ENCODE results near the gene SPTLC1. TPM values are rescaled to one million over a fixed set of nuclear protein-coding genes. Genes with fewer than 3 reads are reported as not detected.

The SPTLC1 gene
- total RNA-seq, 1 experiment from 2014 or later: 60.6 TPM

DNA sequence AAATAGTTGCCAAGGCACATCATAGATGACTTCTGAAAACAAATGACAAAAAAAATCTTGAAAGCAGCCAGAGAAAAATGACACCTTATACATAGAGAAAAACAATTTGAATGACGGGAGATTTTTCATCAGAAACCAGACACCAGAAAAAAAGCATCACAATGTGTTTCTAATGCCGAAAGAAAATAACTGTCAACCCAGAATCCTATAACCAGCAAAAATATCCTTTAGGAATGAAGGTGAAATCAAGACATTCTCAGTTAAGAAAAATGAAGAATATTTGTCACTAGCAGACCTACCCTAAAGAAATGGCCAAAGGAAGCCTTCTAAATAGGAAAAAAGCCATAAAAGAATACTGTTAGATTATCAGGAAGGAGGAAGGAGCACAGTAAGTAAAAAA lies 54.0 kb downstream of the SPTLC1 start:
- Histone ChIP-seq H3K36me3 (ENCODE audit: insufficient read depth, low read length, poor library complexity, severe bottlenecking) (peaks cover 41% of the 10 kb centered on the region), H3K4me1 (ENCODE audit: insufficient read depth, low read length, poor library complexity, severe bottlenecking) (no peaks in the 10 kb centered on the region), H3K27me3 (replicated peaks; ENCODE audit: insufficient read depth, low read depth, low read length, poor library complexity) (no peaks in the 10 kb centered on the region), H3K27ac (ENCODE audit: low read depth, low read length, poor library complexity, severe bottlenecking) (no peak overlapping the region), H3K9me3 (ENCODE audit: low read depth, low read length, poor library complexity, severe bottlenecking) (peaks cover 18% of the 10 kb centered on the region), H3K4me3 (ENCODE audit: low read depth, low read length, poor library complexity, severe bottlenecking) (no peak overlapping the region)
- ChIA-PET CTCF (no interaction called here), POLR2A (ENCODE audit: low non-redundant PET) (interaction anchor here (0.6 kb wide), 1 partner anchor 922 kb away, joined by 7 read pairs; no protein-coding TSS in a partner anchor)
- BruUV-seq (replicated peaks): no TSS peak
- intact Hi-C loops (cut with micrococcal nuclease; ENCODE audit: unreplicated experiment): no loop called here
- TF ChIP-seq, protein P1, sequence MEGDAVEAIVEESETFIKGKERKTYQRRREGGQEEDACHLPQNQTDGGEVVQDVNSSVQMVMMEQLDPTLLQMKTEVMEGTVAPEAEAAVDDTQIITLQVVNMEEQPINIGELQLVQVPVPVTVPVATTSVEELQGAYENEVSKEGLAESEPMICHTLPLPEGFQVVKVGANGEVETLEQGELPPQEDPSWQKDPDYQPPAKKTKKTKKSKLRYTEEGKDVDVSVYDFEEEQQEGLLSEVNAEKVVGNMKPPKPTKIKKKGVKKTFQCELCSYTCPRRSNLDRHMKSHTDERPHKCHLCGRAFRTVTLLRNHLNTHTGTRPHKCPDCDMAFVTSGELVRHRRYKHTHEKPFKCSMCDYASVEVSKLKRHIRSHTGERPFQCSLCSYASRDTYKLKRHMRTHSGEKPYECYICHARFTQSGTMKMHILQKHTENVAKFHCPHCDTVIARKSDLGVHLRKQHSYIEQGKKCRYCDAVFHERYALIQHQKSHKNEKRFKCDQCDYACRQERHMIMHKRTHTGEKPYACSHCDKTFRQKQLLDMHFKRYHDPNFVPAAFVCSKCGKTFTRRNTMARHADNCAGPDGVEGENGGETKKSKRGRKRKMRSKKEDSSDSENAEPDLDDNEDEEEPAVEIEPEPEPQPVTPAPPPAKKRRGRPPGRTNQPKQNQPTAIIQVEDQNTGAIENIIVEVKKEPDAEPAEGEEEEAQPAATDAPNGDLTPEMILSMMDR (conservative IDR thresholded peaks at IDR 0.05; ENCODE audit: low read depth, low read length): no peak
- no peak for TF ChIP-seq EZH2 (IDR thresholded peaks at IDR 0.05; ENCODE audit: borderline replicate concordance, low read depth, low read length, poor library complexity, severe bottlenecking)
- no peak for DNase-seq (ENCODE audit: low spot score)

DNA sequence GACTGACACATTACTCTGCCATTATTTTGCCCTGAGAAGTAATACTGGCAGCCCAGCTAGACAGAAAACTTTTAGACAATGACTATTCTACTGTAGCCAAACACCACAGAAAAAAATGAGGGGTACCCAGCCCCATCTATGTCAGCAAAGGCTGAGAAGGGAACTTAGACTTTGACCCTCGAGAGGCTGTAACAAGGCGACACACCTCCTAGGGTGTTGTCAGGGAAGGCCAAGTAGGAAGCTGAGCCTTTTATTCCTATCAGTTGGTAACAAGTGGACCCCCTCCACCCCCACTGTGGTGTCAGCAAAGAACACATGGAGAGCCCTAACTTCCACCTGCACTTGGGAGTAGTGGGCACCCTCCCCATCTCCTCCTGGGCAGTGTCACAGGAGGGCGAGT lies 55.6 kb downstream of the SPTLC1 start:
- BruUV-seq (replicated peaks): no TSS peak
- intact Hi-C loops (cut with micrococcal nuclease; ENCODE audit: unreplicated experiment): no loop called here
- Histone ChIP-seq H3K9me3 (ENCODE audit: low read depth, low read length, poor library complexity, severe bottlenecking) (peaks cover 18% of the 10 kb centered on the region), H3K27me3 (replicated peaks; ENCODE audit: insufficient read depth, low read depth, low read length, poor library complexity) (no peaks in the 10 kb centered on the region), H3K36me3 (ENCODE audit: insufficient read depth, low read length, poor library complexity, severe bottlenecking) (peaks cover 36% of the 10 kb centered on the region), H3K27ac (ENCODE audit: low read depth, low read length, poor library complexity, severe bottlenecking) (no peak overlapping the region), H3K4me1 (ENCODE audit: insufficient read depth, low read length, poor library complexity, severe bottlenecking) (no peaks in the 10 kb centered on the region), H3K4me3 (ENCODE audit: low read depth, low read length, poor library complexity, severe bottlenecking) (no peak overlapping the region)
- DNase-seq (ENCODE audit: low spot score): no peak
- ChIA-PET CTCF (no interaction called here), POLR2A (ENCODE audit: low non-redundant PET) (no interaction called here)
- TF ChIP-seq EZH2 (IDR thresholded peaks at IDR 0.05; ENCODE audit: borderline replicate concordance, low read depth, low read length, poor library complexity, severe bottlenecking): no peak
- TF ChIP-seq, protein P1 (conservative IDR thresholded peaks at IDR 0.05; ENCODE audit: low read depth, low read length): no peak

DNA sequence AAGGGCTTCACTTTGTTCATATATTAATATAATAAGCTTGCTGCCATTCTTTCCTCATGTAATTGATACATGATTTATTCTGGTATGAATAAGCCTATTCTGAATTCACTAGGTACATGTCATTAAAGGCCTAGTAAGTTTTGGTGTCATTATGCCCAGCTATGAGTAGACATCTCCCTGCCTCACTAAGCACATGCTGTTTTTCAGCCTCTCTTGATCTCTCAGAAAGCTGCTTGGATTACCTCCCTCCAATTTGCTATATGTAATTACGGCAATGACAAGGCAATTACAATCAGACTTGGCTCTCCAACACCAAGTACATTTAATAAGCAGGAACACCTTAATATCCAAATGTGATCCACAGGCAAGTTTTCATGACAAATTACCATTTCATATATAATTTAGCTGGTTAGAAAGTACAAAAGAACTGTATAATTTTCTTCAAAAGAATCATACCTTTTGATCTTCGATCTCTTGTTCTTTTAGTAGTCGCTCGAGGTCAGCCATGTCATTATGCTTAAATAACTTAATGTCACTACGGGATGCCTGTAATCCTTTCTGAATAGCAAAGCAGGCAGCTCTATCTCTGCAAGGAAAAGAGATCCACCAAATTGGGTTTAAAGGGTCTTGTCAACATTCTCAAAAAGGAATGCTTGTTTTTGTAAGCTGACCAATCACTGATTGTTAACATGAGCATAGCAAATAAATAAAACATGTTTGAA lies 56.3 kb downstream of the SPTLC1 start:
- no peak overlapping the region for H3K27ac ChIP-seq (ENCODE audit: low read depth, low read length, poor library complexity, severe bottlenecking)
- ChIA-PET POLR2A (ENCODE audit: low non-redundant PET) (no interaction called here), CTCF (interaction anchor here (0.6 kb wide), 1 partner anchor 82 kb away, joined by 3 read pairs; no protein-coding TSS in a partner anchor)
- no peak overlapping the region for H3K4me3 ChIP-seq (ENCODE audit: low read depth, low read length, poor library complexity, severe bottlenecking)
- H3K9me3 ChIP-seq (ENCODE audit: low read depth, low read length, poor library complexity, severe bottlenecking): peaks cover 18% of the 10 kb centered on the region
- H3K27me3 ChIP-seq (replicated peaks; ENCODE audit: insufficient read depth, low read depth, low read length, poor library complexity): no peaks in the 10 kb centered on the region
- H3K4me1 ChIP-seq (ENCODE audit: insufficient read depth, low read length, poor library complexity, severe bottlenecking): no peaks in the 10 kb centered on the region
- TF ChIP-seq, protein P1 (conservative IDR thresholded peaks at IDR 0.05; ENCODE audit: low read depth, low read length): no peak
- TF ChIP-seq EZH2 (IDR thresholded peaks at IDR 0.05; ENCODE audit: borderline replicate concordance, low read depth, low read length, poor library complexity, severe bottlenecking): no peak
- no TSS peak for BruUV-seq (replicated peaks)
- intact Hi-C loops (cut with micrococcal nuclease; ENCODE audit: unreplicated experiment): no loop called here
- H3K36me3 ChIP-seq (ENCODE audit: insufficient read depth, low read length, poor library complexity, severe bottlenecking): peaks cover 33% of the 10 kb centered on the region
- DNase-seq (ENCODE audit: low spot score): peak; percentile 11
